Rectal smooth muscle tissue (tissue), 1 donor: Measurements from ENCODE around the gene SND1.
"Not testable (repeated sequence)": the region's sequence is repeated elsewhere in the genome, so short reads cannot be mapped to it uniquely, and the experiment has no call there.

ENCODE experiments used
- H3K27ac ChIP-seq: one replicate; pipeline ENCODE4 v1.7.0; 2013; ENCODE audit warnings: low read depth, low read length, inconsistent platforms
- H3K27me3 ChIP-seq: one replicate; pipeline ENCODE4 v1.7.0; 2013; ENCODE audit warnings: low read length; ENCODE audit not compliant: control insufficient read depth, insufficient read depth
- H3K36me3 ChIP-seq: one replicate; pipeline ENCODE4 v1.7.0; 2013; ENCODE audit warnings: low read length; ENCODE audit not compliant: control insufficient read depth, insufficient read depth
- H3K4me1 ChIP-seq: one replicate; pipeline ENCODE4 v1.7.0; 2013; ENCODE audit warnings: low read length; ENCODE audit not compliant: control insufficient read depth, insufficient read depth
- H3K4me3 ChIP-seq: one replicate; pipeline ENCODE4 v1.7.0; 2013; ENCODE audit warnings: low read length
- H3K9ac ChIP-seq: one replicate; pipeline ENCODE4 v1.7.0; 2013; ENCODE audit warnings: low read length

Gene SND1

GRCh38 chr7:127822822-127823508, 171.0 kb downstream of the SND1 start:
- Histone ChIP-seq H3K27me3 (no peaks in the 10 kb centered on the region), H3K4me3 (no peak overlapping the region), H3K36me3 (no peaks in the 10 kb centered on the region), H3K9ac (no peak overlapping the region), H3K27ac (no peak overlapping the region), H3K4me1 (no peaks in the 10 kb centered on the region)

GRCh38 chr7:127824682-127825081, 172.7 kb downstream of the SND1 start:
- H3K36me3 ChIP-seq = no peaks in the 10 kb centered on the region
- H3K27ac ChIP-seq = no peak overlapping the region
- H3K4me3 ChIP-seq = no peak overlapping the region
- H3K4me1 ChIP-seq = no peaks in the 10 kb centered on the region
- H3K27me3 ChIP-seq = no peaks in the 10 kb centered on the region
- no peak overlapping the region for H3K9ac ChIP-seq

GRCh38 chr7:127828843-127829500, 177.0 kb downstream of the SND1 start:
- Histone ChIP-seq H3K4me3 (no peak overlapping the region), H3K36me3 (no peaks in the 10 kb centered on the region)

GRCh38 chr7:127831318-127832219, 179.6 kb downstream of the SND1 start:
- Histone ChIP-seq H3K36me3 (no peaks in the 10 kb centered on the region), H3K4me1 (no peaks in the 10 kb centered on the region), H3K27ac (no peak overlapping the region), H3K9ac (no peak overlapping the region), H3K27me3 (no peaks in the 10 kb centered on the region), H3K4me3 (no peak overlapping the region)

More at GRCh38 chr7:127828843-127829500, 177.0 kb downstream of the SND1 start:
- no peaks in the 10 kb centered on the region for H3K27me3 ChIP-seq
- no peaks in the 10 kb centered on the region for H3K4me1 ChIP-seq
- H3K27ac ChIP-seq = no peak overlapping the region
- H3K9ac ChIP-seq = no peak overlapping the region

- H3K9ac ChIP-seq = no peak overlapping the region
- H3K27ac ChIP-seq = no peak overlapping the region
- H3K27me3 ChIP-seq = no peaks in the 10 kb centered on the region
- no peaks in the 10 kb centered on the region for H3K36me3 ChIP-seq
- H3K4me1 ChIP-seq = no peaks in the 10 kb centered on the region
- H3K4me3 ChIP-seq = no peak overlapping the region
Observed at GRCh38 chr7:127832592-127832991, 180.6 kb downstream of the SND1 start.

GRCh38 chr7:127833641-127834040, 181.6 kb downstream of the SND1 start:
- Histone ChIP-seq H3K9ac (no peak overlapping the region), H3K4me1 (peaks cover 3% of the 10 kb centered on the region), H3K27me3 (no peaks in the 10 kb centered on the region), H3K36me3 (no peaks in the 10 kb centered on the region), H3K27ac (no peak overlapping the region), H3K4me3 (no peak overlapping the region)

- no peaks in the 10 kb centered on the region for H3K36me3 ChIP-seq
- H3K4me1 ChIP-seq = peaks cover 7% of the 10 kb centered on the region
- H3K4me3 ChIP-seq = no peak overlapping the region
- no peak overlapping the region for H3K9ac ChIP-seq
- H3K27me3 ChIP-seq = no peaks in the 10 kb centered on the region
- H3K27ac ChIP-seq = no peak overlapping the region
Observed at GRCh38 chr7:127835679-127836078, 183.7 kb downstream of the SND1 start.

GRCh38 chr7:127837816-127838410, 185.9 kb downstream of the SND1 start:
- H3K4me3 ChIP-seq, H3K36me3 ChIP-seq, H3K9ac ChIP-seq, H3K27ac ChIP-seq, H3K4me1 ChIP-seq, H3K27me3 ChIP-seq: not testable (repeated sequence)

- no peaks in the 10 kb centered on the region for H3K36me3 ChIP-seq
- peaks cover 7% of the 10 kb centered on the region for H3K4me1 ChIP-seq
- no peaks in the 10 kb centered on the region for H3K27me3 ChIP-seq
- peak overlapping the region; percentile 53 for H3K4me3 ChIP-seq
- H3K27ac ChIP-seq = peak overlapping the region; percentile 68
- no peak overlapping the region for H3K9ac ChIP-seq
Observed at GRCh38 chr7:127838816-127839415, 186.9 kb downstream of the SND1 start.

- Histone ChIP-seq H3K36me3 (no peaks in the 10 kb centered on the region), H3K9ac (no peak overlapping the region), H3K27ac (no peak overlapping the region)
Observed at GRCh38 chr7:127840226-127840951, 188.4 kb downstream of the SND1 start.

GRCh38 chr7:127844165-127844564, 192.2 kb downstream of the SND1 start:
- Histone ChIP-seq H3K4me3 (no peak overlapping the region), H3K36me3 (no peaks in the 10 kb centered on the region), H3K27me3 (no peaks in the 10 kb centered on the region), H3K4me1 (peaks cover 26% of the 10 kb centered on the region), H3K9ac (no peak overlapping the region), H3K27ac (peak overlapping the region; percentile 62)

More at GRCh38 chr7:127840226-127840951, 188.4 kb downstream of the SND1 start:
- H3K27me3 ChIP-seq = no peaks in the 10 kb centered on the region
- no peak overlapping the region for H3K4me3 ChIP-seq
- peaks cover 21% of the 10 kb centered on the region for H3K4me1 ChIP-seq
